HepG2 (cell line): Measurements from ENCODE around the gene IFIT2. TPM values are rescaled to one million over a fixed set of nuclear protein-coding genes. Genes with fewer than 3 reads are reported as not detected.

Experiments used
- ATAC-seq: fragments of 200-7000 bp; cut with Tn5 transposase; 3 replicates; pipeline ENCODE4 v1.9.1; 2020; ENCODE audit warnings: mild to moderate bottlenecking, moderate library complexity
- BruUV-seq: library from RNA; stranded (reverse); fragments of 400-500 nt; replicated peaks from 2 replicates; lab custom pipeline; 2021; lab: Mats Ljungman, UMichigan
- CTCF ChIA-PET: fragments of 300-600 bp; formaldehyde crosslinking; extraction: SDS; loops from one replicate; lab custom pipeline; 2021; ENCODE audit warnings: low total read pairs, inconsistent platforms, low intra/inter-chr PET ratio; lab: Yijun Ruan, JAX
- POLR2A ChIA-PET: fragments of 350-600 bp; sonication (Branson Sonifier 250); formaldehyde crosslinking; loops from one replicate; lab custom pipeline; 2020; ENCODE audit warnings: antibody characterized with exemption, inconsistent platforms; lab: Yijun Ruan, JAX
- DNase-seq: peaks from one replicate; pipeline ENCODE4 v3.0.0-alpha.2; 2015; ENCODE audit warnings: low spot score
- FAIRE-seq: peaks from 3 replicates; lab custom pipeline; 2011; peaks lifted over from hg19 to GRCh38; lab: Jason Lieb, UNC
- H2AFZ ChIP-seq: one replicate; pipeline ENCODE4 v1.6.1; 2011; ENCODE audit warnings: low read length, inconsistent platforms
- H3K27ac ChIP-seq: fragments of 300-600 bp; 3 replicates; pipeline ENCODE4 v1.8.0; 2011; ENCODE audit warnings: mixed run types, mild to moderate bottlenecking, mixed read lengths, low read length, inconsistent platforms; ENCODE audit not compliant: insufficient read depth; ENCODE audit errors: extremely low read length
- H3K27me3 ChIP-seq, 2 experiments: fragments of 200-600 bp in 1 of 2; 2 replicates in 1 of 2; 3 replicates in 1 of 2; pipeline versions ENCODE4 v1.6.0 to v1.8.0; 2011; ENCODE audit warnings: low read length in 2 of 2, mild to moderate bottlenecking in 2 of 2, moderate library complexity in 2 of 2, inconsistent platforms in 1 of 2; ENCODE audit not compliant: insufficient read depth in 2 of 2, control insufficient read depth in 1 of 2
- H3K36me3 ChIP-seq, 2 experiments: fragments of 200-600 bp in 1 of 2; replicated peaks in 1 of 2; 2 replicates in 1 of 2; 3 replicates in 1 of 2; pipeline versions ENCODE4 v1.5.1 to v1.8.0; 2011; ENCODE audit warnings: low read length in 2 of 2, inconsistent platforms in 1 of 2; ENCODE audit not compliant: insufficient read depth in 2 of 2, control insufficient read depth in 1 of 2
- H3K4me1 ChIP-seq: 2 replicates; pipeline ENCODE4 v1.5.1; 2012; ENCODE audit warnings: low read length, inconsistent platforms; ENCODE audit not compliant: insufficient read depth
- H3K4me2 ChIP-seq: 2 replicates; pipeline ENCODE4 v1.6.0; 2011; ENCODE audit warnings: low read depth, low read length, inconsistent platforms
- H3K4me3 ChIP-seq, 3 experiments: fragments of 200-600 bp in 1 of 3; sonication (generic), shearing (Covaris generic) in 1 of 3; replicated peaks in 1 of 3; 2 replicates each; pipeline ENCODE4 v1.5.1; 2011 to 2016; ENCODE audit warnings: low read length in 3 of 3, inconsistent platforms in 2 of 3, low read depth in 2 of 3, mild to moderate bottlenecking in 2 of 3, control low read depth in 1 of 3, mixed read lengths in 1 of 3; ENCODE audit not compliant: insufficient read depth in 1 of 3
- H3K79me2 ChIP-seq: one replicate; pipeline ENCODE4 v1.6.1; 2011; ENCODE audit warnings: low read length, inconsistent platforms; ENCODE audit not compliant: insufficient read depth
- H3K9ac ChIP-seq: 2 replicates; pipeline ENCODE4 v1.6.0; 2011; ENCODE audit warnings: mild to moderate bottlenecking, low read depth, low read length, inconsistent platforms; ENCODE audit not compliant: insufficient read depth
- H3K9me3 ChIP-seq: 2 replicates; pipeline ENCODE4 v1.5.1; 2012; ENCODE audit warnings: mild to moderate bottlenecking, low read length
- H4K20me1 ChIP-seq: 2 replicates; pipeline ENCODE4 v1.6.0; 2011; ENCODE audit warnings: inconsistent platforms, mild to moderate bottlenecking, low read length, moderate library complexity; ENCODE audit not compliant: insufficient read depth
- GLI4 ChIP-seq: sonication (generic); formaldehyde crosslinking; IDR thresholded peaks from 2 replicates; pipeline ENCODE4 v1.5.1; 2020; ENCODE audit warnings: missing genetic modification reagents, mild to moderate bottlenecking, moderate library complexity, borderline replicate concordance
- MAX ChIP-seq: IDR thresholded peaks from 2 replicates; pipeline ENCODE4 v1.6.1; 2012; ENCODE audit warnings: inconsistent platforms
- MAZ ChIP-seq, 2 experiments: sonication (generic) in 1 of 2; formaldehyde crosslinking in 1 of 2; IDR thresholded peaks; 2 replicates each; pipeline versions ENCODE4 v1.5.0 to v1.6.1; 2012 to 2020; ENCODE audit warnings: low read depth in 2 of 2, mild to moderate bottlenecking in 2 of 2, borderline replicate concordance in 1 of 2, improper control_type of control experiment in 1 of 2, low read length in 1 of 2, missing genetic modification reagents in 1 of 2, moderate library complexity in 1 of 2
- SMC3 ChIP-seq: IDR thresholded peaks from 2 replicates; pipeline ENCODE4 v1.6.1; 2011; ENCODE audit warnings: low read length, improper control_type of control experiment
- SNRNP70 ChIP-seq: fragments of 200-400 bp; formaldehyde crosslinking; IDR thresholded peaks from 2 replicates; pipeline ENCODE4 v1.6.1; 2017; ENCODE audit warnings: mild to moderate bottlenecking, low read depth, low read length, moderate library complexity
- SRY ChIP-seq: sonication (generic); formaldehyde crosslinking; IDR thresholded peaks from 2 replicates; pipeline ENCODE4 v1.8.0; 2022; ENCODE audit warnings: mild to moderate bottlenecking, missing genetic modification reagents
- ZNF317 ChIP-seq: sonication (generic); formaldehyde crosslinking; IDR thresholded peaks from 2 replicates; pipeline ENCODE4 v1.5.0; 2020; ENCODE audit warnings: mild to moderate bottlenecking, missing genetic modification reagents
- ZNF574 ChIP-seq: sonication (generic); formaldehyde crosslinking; IDR thresholded peaks from 2 replicates; pipeline ENCODE4 v1.4.0; 2020; ENCODE audit warnings: missing genetic modification reagents
- ZNF597 ChIP-seq: sonication (generic); formaldehyde crosslinking; IDR thresholded peaks from 2 replicates; pipeline ENCODE4 v1.5.0; 2020; ENCODE audit warnings: missing genetic modification reagents
- ZNF616 ChIP-seq: sonication (generic); formaldehyde crosslinking; IDR thresholded peaks from 2 replicates; pipeline ENCODE4 v1.5.0; 2020; ENCODE audit warnings: low read depth, mild to moderate bottlenecking, missing genetic modification reagents
- WGBS: methylation state at CpG from one replicate; pipeline ENCODE4 v1.1.6; 2017; ENCODE audit warnings: low lambda C conversion rate; 5-methylcytosine and 5-hydroxymethylcytosine counted together
- in situ Hi-C: cut with HindIII; loops from 2 replicates; pipeline ENCODE4 v1.10.0; 2017; ENCODE audit warnings: low pct_unique_long_range_greater_than_20kb; ENCODE audit not compliant: extremely low pct_ligation_motif_present
- intact Hi-C: fragments of 100-400 bp; cut with micrococcal nuclease; formaldehyde crosslinking; loops from one replicate; pipeline ENCODE4 v1.10.0; 2022; ENCODE audit not compliant: unreplicated experiment
- polyA plus RNA-seq, 8 experiments: library from polyadenylated mRNA; depleted of rRNA in 3 of 8; stranded (reverse) in 7 of 8; unstranded in 1 of 8; fragments of >200 nt; fragmentation: Illumina TruSeq in 4 of 8; extraction: Trizol in 4 of 8; gene quantifications; 2 replicates each; pipeline versions ENCODE4 v1.2.1 to v1.2.3, GENCODE V29; 2011 to 2016; ENCODE audit warnings: low read depth in 4 of 8, missing spikeins in 1 of 8, mixed read lengths in 1 of 8; ENCODE audit not compliant: insufficient read depth in 1 of 8
- total RNA-seq, 5 experiments: library from RNA; depleted of rRNA; stranded (reverse); fragments of >200 nt; fragmentation: Illumina TruSeq; extraction: Trizol; gene quantifications; 2 replicates each; pipeline ENCODE4 v1.2.3, GENCODE V29; 2016; ENCODE audit warnings: low read depth in 1 of 5

IFIT2 gene
- total and polyA plus RNA-seq, 2 of the 13 experiments (the other 11 are each of a cell fraction or from before 2014, with no cell fraction given): 0.04 to 0.15 TPM

- Histone ChIP-seq H4K20me1 (no peaks in the 10 kb centered on the region), H3K4me2 (no peak overlapping the region), H3K4me3 (no peak overlapping the region), H3K79me2 (no peaks in the 10 kb centered on the region), H3K4me1 (no peaks in the 10 kb centered on the region)
- DNase-seq (no peak), FAIRE-seq (no peak)
- intact Hi-C loops: no loop called here
- BruUV-seq: no TSS peak
- TF ChIP-seq ZNF317 (CRISPR knock-in tag): no peak
- no peak for TF ChIP-seq GLI4 (CRISPR knock-in tag)
- no peak for TF ChIP-seq ZNF616 (CRISPR knock-in tag)
- TF ChIP-seq MAZ (IDR thresholded peaks at IDR 0.05; ENCODE audit: borderline replicate concordance, low read depth, low read length): no peak
- TF ChIP-seq MAZ (CRISPR knock-in tag; IDR thresholded peaks at IDR 0.05; ENCODE audit: low read depth): no peak
- no peak for TF ChIP-seq ZNF574 (CRISPR knock-in tag)
- no peak for TF ChIP-seq SMC3
- no peak for TF ChIP-seq ZNF597
- TF ChIP-seq MAX: no peak
- TF ChIP-seq SRY (CRISPR knock-in tag): no peak
- TF ChIP-seq SNRNP70: no peak
- TF ChIP-seq, all 625 proteins: peak for 0
- no peaks in the 10 kb centered on the region for H3K36me3 ChIP-seq
- H2AFZ ChIP-seq: no peak overlapping the region
- no peak overlapping the region for H3K9ac ChIP-seq
- no peaks in the 10 kb centered on the region for H3K27me3 ChIP-seq
- POLR2A ChIA-PET: no interaction called here
- in situ Hi-C loops: no loop called here
- no peak overlapping the region for H3K27ac ChIP-seq
- no peaks in the 10 kb centered on the region for H3K9me3 ChIP-seq
- no peak for ATAC-seq
- CTCF ChIA-PET: interaction anchor here (1.2 kb wide), 1 partner anchor 269 kb away, joined by 3 read pairs; no protein-coding TSS in a partner anchor
- 42% methylated on average over 3 of the region's 3 CpGs for WGBS
Observed at GRCh38 chr10:89294721-89295239, 7.1 kb upstream of the IFIT2 start.
